GM19397 (cell line): ENCODE measurements around the gene NAA20.

Experiments used
- ATAC-seq: cut with Tn5 transposase; IDR thresholded peaks from one replicate; pipeline ENCODE4 v1.9.1; 2021; ENCODE audit warnings: mild to moderate bottlenecking, moderate library complexity; ENCODE audit not compliant: unreplicated experiment

NAA20 gene

DNA sequence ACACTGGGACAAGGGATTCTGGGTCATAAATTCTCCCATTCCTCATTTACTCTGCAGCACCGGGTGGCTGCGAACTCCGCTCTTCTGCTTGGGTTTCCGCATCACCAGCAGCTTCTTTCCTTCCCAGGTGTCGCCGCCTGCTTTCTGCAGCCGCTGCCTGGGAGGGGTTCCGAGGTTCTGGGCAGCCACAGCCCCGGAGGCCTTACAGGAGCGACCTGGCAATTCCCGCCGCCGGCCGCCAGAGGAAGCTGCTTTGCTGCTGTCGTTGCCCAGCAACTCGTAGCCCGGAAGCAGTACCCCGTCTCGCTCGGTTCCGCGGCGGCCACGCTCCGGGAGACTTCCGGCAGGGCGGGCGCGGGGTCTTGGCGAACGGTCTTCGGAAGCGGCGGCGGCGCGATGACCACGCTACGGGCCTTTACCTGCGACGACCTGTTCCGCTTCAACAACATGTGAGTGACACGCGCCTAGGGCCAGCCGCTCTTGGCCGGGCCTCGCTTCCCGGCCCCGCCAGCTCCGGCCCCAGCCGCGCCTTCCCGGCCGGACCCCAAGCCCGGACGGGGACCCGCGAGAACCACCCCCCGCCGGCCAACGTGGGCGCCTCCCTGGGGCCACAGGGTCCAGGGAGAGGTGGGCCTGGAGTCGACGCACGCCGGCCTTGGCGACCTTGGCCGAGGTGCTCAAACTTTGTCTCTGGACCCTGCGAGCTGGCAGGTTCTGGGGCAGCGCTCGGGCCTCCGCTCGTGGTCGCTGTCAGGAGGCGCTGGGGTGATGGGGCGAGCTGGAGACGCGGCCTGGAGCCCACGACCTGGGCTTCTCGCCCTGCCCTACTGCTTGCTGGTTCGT is at the start of gene NAA20:
Gene NAA20, plus strand, starts transcription at position 362 of the 843 bp plus-strand sequence. Its CDS starts 35 bp downstream, at position 397.
- peak; percentile 98 for ATAC-seq

DNA sequence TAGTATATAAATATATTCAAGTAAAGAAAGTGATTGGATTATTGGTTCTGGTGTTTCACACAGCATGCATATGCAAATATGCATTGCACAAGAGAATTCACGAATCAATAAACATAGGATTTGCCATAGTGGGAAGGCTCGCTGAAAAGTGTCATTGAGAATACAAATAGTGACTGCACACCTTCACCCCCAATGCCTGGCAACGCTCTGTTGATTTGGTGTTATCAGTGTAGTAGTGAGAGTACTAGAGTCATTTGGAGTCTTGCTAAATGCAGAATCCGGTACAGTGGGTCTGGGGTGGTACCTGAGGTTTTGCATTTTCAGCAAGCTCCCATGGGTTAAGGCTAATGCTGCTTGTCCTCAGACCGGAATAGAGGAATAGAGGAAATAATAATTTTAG is 49.7 kb upstream of the NAA20 start:
- ATAC-seq: no peak

- ATAC-seq: no peak
These were observed 49.1 kb upstream of the NAA20 start for GRCh38 chr20:19968028-19968427.

DNA sequence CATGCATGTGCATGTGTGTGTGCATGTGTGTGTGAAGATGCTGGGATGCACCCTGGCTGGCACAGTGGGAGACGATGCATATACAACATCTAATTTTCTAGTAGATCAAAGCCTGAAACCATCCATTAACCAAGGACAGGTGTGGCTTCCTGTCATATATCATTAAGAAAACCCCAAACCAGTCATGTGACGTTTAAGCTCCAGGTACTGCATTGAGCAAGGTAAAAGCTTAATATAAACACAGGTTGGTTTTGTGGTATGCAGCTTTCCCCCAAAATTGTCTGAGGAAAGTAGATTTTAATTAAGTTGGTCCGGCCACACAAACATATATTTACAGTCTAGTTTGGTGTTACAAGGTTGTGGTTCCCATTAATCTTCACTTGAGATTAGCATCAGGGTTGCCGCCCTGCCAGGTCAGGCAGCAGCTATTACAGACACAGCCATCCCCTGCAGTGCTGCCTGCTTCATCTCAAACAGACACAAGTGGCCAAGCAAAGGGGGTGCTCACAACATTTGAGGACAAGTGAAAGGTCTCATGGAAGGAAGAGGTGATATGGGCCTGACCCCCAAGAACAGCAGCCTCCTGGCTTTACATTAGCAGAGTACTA is 48.6 kb upstream of the NAA20 start:
- ATAC-seq: no peak

- no peak for ATAC-seq
These were observed 48.1 kb upstream of the NAA20 start for GRCh38 chr20:19969106-19969505.

GRCh38 chr20:19969507-19970255 is 47.5 kb upstream of the NAA20 start:
- no peak for ATAC-seq

DNA sequence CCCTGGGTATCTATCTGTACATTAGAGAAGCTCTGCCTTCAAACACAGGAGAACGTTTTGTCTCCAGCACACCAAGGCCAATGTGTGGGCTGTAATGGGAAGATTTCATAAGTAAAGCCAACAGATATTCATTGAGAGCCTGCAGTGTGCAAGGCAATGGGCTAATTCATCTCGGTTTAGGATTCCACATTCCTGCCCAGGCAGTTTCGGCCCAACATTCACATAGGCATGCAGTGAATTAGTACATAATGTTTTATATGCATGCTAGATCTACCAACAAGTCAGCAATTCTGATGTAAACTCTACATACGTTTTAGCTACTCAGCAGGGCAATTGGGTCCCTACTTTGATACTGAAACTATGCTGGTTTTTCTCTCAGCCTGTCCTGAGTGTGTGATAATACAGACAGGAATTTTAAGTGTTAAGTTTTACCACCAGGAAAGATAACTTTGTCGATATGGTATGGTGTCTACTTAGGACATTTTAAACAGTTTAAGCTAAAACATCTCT is 46.9 kb upstream of the NAA20 start:
- ATAC-seq: no peak

DNA sequence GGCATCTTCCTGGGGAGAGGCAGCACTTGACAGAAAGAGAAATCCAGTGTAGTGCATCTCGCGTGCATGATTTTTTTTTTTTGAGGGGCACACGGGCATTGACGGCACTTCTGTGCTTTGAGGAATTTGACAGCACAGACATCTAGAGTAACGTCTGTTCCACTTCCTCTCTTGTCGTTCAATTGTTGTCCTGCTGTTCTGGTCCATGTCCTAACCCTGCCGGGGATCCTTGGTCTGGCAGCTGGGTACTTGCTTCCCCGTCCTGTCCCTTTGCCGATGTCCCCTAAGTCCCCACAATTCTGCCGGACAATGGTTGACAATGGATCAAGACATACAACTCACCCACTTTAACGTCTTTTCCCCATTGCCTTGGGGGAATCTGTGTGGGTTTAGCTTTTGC is 46.0 kb upstream of the NAA20 start:
- no peak for ATAC-seq

- no peak for ATAC-seq
These were observed 43.1 kb upstream of the NAA20 start for GRCh38 chr20:19973961-19974629.

DNA sequence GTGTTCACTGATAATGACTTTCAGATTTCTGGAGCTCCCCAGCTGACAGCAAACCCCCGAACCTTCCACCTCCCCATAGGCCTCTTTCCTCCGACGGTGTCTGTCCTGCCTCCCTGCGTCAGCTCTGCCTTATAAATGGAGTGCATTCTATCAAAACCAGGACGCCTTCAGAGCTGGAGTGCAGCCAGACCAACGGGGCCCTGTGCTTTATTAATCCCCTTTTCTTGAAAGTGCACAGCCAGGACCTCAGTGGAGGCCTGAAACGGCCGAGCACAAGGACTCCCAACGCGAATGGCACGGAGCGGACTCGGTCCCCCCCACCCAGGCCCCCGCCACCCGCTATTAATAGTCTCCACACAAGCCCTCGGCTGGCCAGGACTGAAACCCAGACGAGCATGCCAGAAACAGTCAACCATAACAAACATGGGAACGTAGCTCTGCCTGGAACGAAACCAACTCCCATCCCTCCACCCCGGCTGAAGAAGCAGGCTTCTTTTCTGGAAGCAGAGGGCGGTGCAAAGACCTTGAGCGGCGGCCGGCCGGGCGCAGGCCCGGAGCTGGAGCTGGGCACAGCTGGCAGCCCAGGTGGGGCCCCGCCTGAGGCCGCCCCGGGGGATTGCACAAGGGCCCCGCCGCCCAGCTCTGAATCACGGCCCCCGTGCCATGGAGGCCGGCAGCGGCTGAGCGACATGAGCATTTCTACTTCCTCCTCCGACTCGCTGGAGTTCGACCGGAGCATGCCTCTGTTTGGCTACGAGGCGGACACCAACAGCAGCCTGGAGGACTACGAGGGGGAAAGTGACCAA is 42.3 kb upstream of the NAA20 start:
- ATAC-seq: no peak

DNA sequence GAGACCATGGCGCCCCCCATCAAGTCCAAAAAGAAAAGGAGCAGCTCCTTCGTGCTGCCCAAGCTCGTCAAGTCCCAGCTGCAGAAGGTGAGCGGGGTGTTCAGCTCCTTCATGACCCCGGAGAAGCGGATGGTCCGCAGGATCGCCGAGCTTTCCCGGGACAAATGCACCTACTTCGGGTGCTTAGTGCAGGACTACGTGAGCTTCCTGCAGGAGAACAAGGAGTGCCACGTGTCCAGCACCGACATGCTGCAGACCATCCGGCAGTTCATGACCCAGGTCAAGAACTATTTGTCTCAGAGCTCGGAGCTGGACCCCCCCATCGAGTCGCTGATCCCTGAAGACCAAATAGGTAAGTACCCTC is 41.7 kb upstream of the NAA20 start:
- ATAC-seq: no peak

DNA sequence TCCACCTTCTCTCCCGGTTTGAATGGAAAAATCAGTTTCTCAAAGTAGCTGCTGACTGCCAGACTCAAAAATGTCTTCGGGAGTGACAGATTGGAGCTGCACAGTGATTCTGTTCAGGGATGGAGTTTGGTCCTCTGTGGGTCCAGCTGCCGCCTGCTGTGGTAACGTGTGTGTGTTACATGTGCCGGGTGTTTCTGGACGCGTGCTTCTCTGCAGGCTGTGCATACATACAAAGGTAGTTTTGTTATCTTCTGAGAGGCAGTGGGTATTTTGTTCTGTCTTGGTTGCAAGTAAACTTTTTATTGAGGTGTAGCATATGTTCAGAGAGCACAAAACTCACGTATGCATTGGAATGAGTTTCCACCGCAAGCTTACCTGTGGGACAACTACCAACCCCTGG is 41.3 kb upstream of the NAA20 start:
- no peak for ATAC-seq

- ATAC-seq: no peak
These were observed 40.4 kb upstream of the NAA20 start for GRCh38 chr20:19976595-19977372.

GRCh38 chr20:19977373-19977770 is 39.8 kb upstream of the NAA20 start:
- ATAC-seq: no peak

GRCh38 chr20:19978511-19979210 is 38.5 kb upstream of the NAA20 start:
- no peak for ATAC-seq

DNA sequence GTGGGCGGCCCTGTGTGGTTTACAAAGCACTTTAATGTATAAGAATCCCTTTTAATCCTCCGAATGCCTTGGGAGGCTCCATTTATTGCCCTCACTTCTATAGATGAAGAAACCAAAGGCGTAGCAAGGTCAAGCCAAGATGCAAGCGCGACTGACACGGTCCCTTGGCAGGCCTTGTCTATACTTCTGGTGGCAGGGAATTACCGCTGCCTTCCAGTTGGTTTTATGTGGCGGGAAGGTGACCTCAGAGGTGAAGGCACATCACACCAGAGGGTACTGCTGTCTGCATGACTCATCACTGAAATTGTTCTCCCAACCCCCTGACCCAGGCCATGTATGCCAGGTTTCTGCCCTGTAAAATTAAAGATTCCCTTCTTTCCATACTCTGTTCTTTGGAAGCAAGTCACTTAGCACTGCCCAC is 36.1 kb upstream of the NAA20 start:
- ATAC-seq: no peak

- no peak for ATAC-seq
These were observed 30.7 kb upstream of the NAA20 start for GRCh38 chr20:19986419-19986818.

DNA sequence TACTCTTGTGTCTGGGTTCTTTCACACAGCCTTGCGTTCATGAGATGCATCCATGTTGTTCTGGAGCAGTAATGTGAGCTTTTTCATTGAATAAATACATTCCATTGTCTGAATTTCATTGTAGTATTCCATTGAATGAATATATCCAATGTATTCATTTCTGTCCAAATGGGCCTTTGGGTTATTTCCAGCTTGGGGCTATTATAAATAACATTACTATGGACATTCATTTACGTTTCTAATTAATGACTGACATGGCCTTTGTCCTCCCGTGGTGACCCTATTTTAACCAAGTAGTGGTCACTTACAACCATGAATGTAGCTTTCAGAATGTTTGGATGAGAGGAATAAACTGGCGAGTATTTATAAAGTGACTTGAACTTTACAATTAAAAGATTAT is 30.1 kb upstream of the NAA20 start:
- ATAC-seq: no peak

DNA sequence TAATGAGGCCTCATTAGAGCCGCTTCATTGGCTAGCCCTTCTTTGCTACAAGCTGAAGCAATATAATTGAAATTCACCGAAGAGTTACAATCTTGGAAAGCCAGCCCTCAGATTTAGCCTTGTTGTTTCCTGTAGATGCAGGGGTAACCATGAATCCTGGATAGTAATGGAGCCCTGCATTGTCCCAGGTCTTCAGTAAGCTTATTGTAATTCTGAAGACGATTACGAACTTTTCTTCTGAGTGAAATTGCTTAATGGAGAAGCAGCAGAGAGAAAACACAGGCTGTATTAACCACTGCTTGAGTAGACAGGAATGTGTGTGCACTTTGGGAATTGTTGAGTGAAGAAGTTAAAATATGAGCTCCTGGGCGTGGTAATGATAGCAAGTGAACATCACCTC is 26.3 kb upstream of the NAA20 start:
- no peak for ATAC-seq
